Measurements from ENCODE around the gene DAZAP1. TPM values are rescaled to one million over a fixed set of nuclear protein-coding genes. Genes with fewer than 3 reads are reported as not detected.

The DAZAP1 gene
- total RNA-seq, 2 experiments from 2014 or later = 295 to 300 TPM

DNA sequence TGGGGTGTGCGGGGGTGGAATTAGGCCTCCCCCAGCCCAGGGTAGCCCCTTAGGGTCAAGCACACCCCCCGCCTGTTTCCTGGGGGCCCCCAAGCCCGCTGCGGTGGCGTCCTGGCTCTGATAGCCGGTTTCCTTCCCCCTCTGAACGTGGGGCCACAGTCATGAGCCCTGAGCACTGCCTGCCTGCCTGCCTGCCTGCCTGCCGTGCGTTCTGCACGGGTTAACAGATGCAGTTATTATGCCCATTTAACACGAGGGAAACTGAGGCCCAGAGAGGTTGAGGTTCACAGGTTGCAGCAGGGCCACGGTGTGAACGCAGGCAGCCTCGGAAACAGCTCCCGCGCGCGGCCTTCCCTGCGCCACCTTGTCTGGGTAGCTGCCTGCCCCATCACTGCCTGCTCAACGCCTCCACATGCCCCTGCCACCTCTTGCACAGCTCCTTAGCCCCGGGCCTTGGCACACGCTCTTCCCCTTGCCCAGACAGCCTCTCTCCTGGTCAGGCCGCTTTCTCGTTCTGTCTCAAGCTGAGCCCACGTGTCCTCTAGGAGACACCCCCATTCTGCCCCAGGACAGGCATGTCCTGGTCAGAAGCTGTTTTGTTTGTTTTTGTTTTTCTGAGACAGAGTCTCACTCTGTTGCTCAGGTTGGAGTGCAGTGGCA lies 4.8 kb upstream of the DAZAP1 start:
- ChIA-PET CTCF (interaction anchor here (0.7 to 2.1 kb wide), 4 partner anchors 10 to 158 kb away, joined by 3 to 7 read pairs (median 3); no protein-coding TSS in a partner anchor), POLR2A (no interaction called here)

- CTCF ChIA-PET = interaction anchor here (1.4 kb wide), 1 partner anchor 139 kb away, joined by 3 read pairs; no protein-coding TSS in a partner anchor
- POLR2A ChIA-PET = no interaction called here
Observed at GRCh38 chr19:1406774-1407527, 435 bp upstream of the DAZAP1 start.

DNA sequence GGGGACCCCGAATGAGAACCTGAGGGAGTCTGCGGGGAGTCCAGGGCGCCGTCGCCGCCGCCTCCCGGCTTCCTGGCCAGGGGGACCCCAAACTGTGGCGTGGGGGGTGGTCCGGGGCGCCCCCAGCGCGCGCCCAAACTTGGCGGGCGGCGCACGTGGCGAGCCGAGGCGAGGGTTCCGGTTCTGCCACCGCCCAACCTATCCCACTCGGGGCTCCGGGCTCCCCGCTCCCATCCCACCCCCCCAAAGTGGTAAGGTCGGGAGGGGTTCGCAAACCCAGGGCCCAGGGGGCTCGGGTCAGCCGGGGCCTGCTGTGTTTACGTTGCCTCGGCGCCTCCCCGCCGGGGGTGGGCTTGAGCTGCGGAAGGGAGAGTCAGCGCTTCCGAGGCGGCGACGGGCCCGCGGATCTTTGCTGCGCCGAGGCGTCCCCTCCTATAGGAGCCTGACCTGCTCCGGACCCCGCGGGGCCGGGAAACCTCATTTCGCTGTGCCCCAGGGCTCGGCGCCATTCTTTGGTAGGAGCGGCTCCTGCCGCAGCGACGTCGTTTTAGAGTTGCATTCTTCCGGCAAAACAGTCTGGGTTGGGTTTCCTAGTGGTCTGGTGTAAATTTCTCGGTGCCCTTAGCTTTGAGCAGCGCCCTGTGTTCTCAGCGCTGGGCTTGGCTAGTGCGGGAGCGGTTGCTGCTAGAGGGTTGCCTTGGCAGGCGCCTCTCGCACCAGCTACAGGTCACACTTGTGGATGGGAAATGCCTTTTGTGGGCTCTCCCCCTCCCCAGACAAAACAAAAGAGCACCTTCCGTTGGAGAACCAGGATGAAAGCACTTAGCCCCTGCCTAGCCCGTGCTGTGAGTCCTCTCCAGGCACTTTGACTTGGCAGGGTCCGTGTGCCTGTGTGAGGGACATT lies 1.2 kb downstream of the DAZAP1 start:
- ChIA-PET CTCF (interaction anchor here (0.5 kb wide), 1 partner anchor 180 kb away, joined by 3 read pairs; no protein-coding TSS in a partner anchor), POLR2A (interaction anchor here (0.6 to 1.2 kb wide), 2 partner anchors 26 to 58 kb away, joined by 3 read pairs; no protein-coding TSS in a partner anchor)

- ChIA-PET CTCF (interaction anchor here (1.0 to 1.3 kb wide), 2 partner anchors 36 to 86 kb away, joined by 3 to 4 read pairs; no protein-coding TSS in a partner anchor), POLR2A (interaction anchor here (0.6 to 1.2 kb wide), 2 partner anchors 27 to 57 kb away, joined by 3 to 6 read pairs; no protein-coding TSS in a partner anchor)
Observed at GRCh38 chr19:1409204-1410005, 2.0 kb downstream of the DAZAP1 start.

- CTCF ChIA-PET = interaction anchor here (1.0 to 1.3 kb wide), 2 partner anchors 35 to 86 kb away, joined by 3 to 4 read pairs; no protein-coding TSS in a partner anchor
- POLR2A ChIA-PET = interaction anchor here (0.6 to 1.0 kb wide), 3 partner anchors 11 to 27 kb away, joined by 3 to 6 read pairs (median 3); no protein-coding TSS in a partner anchor
Observed at GRCh38 chr19:1410136-1410786, 2.9 kb downstream of the DAZAP1 start.

DNA sequence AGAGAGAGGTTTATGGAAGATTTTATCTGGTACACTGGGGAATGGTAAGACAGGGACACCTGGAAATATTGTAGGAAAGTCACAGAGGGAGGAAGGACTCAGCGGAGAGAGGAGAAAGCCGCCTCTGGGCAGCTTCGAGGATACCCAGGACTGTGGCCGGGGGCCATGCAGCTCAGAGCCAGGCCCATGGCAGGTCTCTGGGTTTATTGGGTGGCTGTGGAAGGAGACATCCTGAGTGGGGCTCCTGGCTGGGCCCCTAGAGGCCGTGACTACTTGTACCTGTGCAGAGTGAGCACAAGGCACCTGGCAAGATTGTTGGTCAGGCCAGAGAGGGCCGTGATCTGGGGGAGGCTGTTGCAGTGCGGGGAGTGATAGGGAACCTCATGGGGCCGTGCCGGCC lies 3.4 kb downstream of the DAZAP1 start:
- ChIA-PET POLR2A (interaction anchor here (0.6 to 1.0 kb wide), 3 partner anchors 10 to 27 kb away, joined by 3 to 4 read pairs (median 3); no protein-coding TSS in a partner anchor), CTCF (interaction anchor here (1.3 kb wide), 1 partner anchor 34 kb away, joined by 3 read pairs; no protein-coding TSS in a partner anchor)

GRCh38 chr19:1411255-1412191 lies 4.1 kb downstream of the DAZAP1 start:
- CTCF ChIA-PET = no interaction called here

DNA sequence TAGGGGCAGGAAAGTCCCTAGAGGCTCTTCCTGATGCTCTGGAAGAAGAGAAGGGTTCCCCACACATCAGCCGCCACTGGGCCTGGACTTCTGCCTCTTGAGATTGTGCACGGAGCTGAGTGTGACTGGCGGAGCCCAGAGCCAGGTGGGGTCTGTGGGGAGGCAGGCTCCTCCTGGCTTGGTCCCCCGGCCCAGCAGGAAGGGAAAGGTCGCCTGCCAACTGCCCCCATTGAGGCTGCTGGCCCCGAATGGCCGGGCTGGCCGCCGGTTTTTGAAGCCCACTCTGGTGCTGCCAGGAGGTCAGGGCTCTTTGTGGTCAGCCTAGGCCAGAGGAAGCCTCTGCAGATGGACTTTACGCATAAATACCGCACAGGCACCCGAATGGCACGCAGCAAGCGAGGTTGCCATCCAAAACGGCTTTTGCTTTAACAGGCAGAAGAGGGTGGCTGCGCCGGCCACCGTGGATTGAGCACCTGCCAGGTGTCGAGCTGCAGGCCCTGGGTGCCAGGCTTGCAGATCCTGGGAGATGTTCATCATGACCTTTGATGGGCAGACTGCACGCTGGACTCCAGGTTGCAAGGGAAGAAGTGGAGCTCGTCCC lies 5.0 kb downstream of the DAZAP1 start:
- CTCF ChIA-PET = interaction anchor here (1.0 to 1.1 kb wide), 3 partner anchors 9 to 32 kb away, joined by 3 to 4 read pairs (median 3); no protein-coding TSS in a partner anchor
- POLR2A ChIA-PET = no interaction called here

More at GRCh38 chr19:1411255-1412191, 4.1 kb downstream of the DAZAP1 start:
- POLR2A ChIA-PET = interaction anchor here (0.6 to 1.0 kb wide), 2 partner anchors 9 to 19 kb away, joined by 3 to 4 read pairs; no protein-coding TSS in a partner anchor

- ChIA-PET POLR2A (no interaction called here), CTCF (interaction anchor here (0.7 to 1.3 kb wide), 5 partner anchors 10 to 32 kb away, joined by 3 to 4 read pairs (median 3); no protein-coding TSS in a partner anchor)
Observed at GRCh38 chr19:1412995-1413800, 5.8 kb downstream of the DAZAP1 start.

GRCh38 chr19:1416014-1416841 lies 8.8 kb downstream of the DAZAP1 start:
- CTCF ChIA-PET = interaction anchor here (0.6 kb wide), 1 partner anchor 89 kb away, joined by 3 read pairs; no protein-coding TSS in a partner anchor
- POLR2A ChIA-PET = no interaction called here

- ChIA-PET POLR2A (no interaction called here), CTCF (interaction anchor here (0.6 kb wide), 2 partner anchors 90 to 171 kb away, joined by 3 read pairs; no protein-coding TSS in a partner anchor)
Observed at GRCh38 chr19:1417145-1417544, 9.8 kb downstream of the DAZAP1 start.

DNA sequence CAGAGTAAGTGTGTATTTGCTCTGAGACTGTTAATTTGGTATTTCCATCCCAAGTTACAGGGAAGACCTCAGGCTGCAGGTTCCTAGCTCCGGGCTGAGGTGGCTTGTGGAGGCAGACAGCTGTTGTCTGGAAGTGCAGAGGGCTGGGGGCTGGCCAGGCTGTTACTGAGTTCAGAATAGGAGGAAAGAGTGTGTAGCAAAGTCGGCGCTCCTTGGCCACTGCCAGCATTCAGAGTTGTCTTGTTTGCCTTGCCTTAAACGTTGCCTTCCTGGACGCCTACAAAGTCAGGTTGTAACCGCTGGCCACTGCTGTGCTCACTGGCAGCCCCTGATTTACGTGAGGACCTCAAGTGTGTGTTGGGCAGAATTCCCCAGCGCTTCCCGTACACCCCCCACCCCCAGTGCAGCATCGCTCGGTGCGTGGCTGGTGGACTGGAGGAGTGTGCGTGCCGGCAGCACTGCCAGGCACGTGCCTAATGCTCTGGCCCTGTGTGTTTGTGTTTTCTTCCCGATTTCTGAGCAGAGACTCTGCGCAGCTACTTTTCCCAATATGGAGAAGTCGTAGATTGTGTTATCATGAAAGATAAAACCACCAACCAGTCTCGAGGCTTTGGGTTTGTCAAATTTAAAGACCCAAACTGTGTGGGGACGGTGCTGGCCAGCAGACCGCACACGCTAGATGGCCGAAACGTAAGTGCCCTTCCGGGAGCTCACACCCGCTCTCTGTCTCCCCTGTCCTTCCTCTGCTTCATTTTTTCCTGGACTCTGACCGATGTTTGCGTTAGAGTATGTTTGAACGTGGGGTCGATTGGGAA lies 10.5 kb downstream of the DAZAP1 start:
- POLR2A ChIA-PET = no interaction called here
- CTCF ChIA-PET = no interaction called here

GRCh38 chr19:1418496-1418775 lies 11.1 kb downstream of the DAZAP1 start:
- POLR2A ChIA-PET = no interaction called here
- CTCF ChIA-PET = interaction anchor here (0.8 kb wide), 1 partner anchor 27 kb away, joined by 3 read pairs; no protein-coding TSS in a partner anchor
